Stimulated activated CD4-positive, alpha-beta T cell treated with anti-CD3 and anti-CD28 coated beads, Interleukin-4, amount 100 ng/mL, for 48 hours (primary cell): Measurements from ENCODE around the gene SCAF4.
"Not testable (repeated sequence)": the region's sequence is repeated elsewhere in the genome, so short reads cannot be mapped to it uniquely, and the experiment has no call there.

ENCODE experiments used
- DNase-seq, 2 donors: peaks; one replicate each; pipeline ENCODE4 v3.0.0-alpha.2; 2020; ENCODE audit warnings: low read depth in 2 of 2

The SCAF4 gene

DNA sequence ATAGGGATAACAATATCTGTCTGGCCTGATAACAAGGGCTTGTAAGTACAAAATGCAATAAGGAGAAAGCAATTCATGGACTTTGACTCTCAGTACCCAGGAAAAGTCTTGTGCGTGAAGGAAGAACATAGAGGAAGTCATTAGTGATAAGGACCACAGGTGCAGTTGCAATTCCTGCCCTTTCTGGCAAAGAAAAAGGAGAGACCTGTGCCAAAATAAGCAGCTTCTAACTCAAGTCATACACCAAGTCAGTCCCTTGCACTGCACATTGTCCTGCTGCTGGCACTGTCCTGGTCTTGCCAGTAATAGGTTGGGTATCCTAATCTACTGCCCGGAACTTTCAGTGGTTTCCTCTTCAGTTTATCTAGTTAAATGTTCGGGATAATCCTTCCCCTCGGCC, 87.3 kb downstream of the SCAF4 start:
- DNase-seq, result no peak

DNA sequence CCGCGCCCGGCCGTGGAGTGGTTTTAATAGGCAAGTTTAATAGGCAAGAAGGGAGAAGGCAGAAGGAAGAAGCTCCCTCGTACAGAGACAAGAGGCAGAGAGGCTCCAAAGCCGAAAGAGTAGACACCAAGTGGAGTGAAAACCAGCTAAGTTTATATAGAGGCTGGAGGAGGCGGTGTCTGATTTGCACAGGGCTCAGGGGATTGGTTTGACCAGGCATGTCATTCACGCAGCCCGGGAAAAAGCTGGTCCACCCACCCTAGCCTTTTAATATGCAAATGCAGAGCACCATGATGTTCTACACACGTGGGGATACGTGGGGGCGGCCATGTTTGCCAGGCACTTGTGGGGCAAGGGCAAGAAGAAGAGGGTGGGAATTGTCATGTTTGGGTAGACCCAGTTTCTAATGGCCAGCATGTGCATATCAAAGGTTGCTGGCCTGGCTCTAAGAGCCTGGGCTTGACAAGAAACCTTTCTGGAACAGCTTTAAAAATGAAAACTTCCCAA, 90.4 kb downstream of the SCAF4 start:
- DNase-seq, result no peak

DNA sequence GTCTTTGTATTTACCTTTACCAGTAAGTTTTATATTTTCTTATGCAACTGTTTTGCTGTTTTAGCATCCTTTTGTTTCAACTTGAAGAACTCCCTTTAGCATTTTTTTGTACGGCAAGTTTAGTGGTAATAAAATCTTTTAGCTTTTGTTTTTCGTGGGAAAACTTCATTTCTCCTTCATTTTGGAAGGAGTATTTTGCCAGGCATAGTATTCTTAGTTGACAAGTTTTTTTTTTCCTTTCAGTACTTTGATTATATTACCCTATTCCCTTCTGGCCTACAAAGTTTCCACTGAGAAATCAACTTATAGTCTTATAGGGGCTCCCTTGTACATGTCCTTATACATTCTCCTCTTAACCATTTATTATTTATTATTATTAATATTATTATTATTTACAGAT, 95.0 kb downstream of the SCAF4 start:
- DNase-seq, result no peak

DNA sequence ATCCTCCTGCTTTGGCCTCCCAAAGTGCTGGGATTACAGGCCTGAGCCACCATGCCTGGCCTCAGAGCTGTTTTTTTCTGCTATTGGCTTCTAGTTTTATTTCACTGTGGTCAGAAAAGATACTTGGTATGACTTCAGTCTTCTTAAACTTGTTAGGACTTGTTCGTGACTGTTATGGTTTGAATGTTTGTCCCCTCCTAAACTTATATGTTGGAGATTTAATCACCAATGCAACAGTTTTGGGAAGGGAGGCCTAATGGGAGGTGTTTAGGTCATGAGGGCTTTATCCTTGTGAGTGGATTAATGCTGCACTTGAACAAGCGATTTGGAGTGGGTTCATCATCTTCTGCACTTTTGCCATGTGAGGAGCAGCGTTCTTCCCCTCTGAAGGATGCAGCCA, 96.9 kb downstream of the SCAF4 start:
- no peak for DNase-seq

DNA sequence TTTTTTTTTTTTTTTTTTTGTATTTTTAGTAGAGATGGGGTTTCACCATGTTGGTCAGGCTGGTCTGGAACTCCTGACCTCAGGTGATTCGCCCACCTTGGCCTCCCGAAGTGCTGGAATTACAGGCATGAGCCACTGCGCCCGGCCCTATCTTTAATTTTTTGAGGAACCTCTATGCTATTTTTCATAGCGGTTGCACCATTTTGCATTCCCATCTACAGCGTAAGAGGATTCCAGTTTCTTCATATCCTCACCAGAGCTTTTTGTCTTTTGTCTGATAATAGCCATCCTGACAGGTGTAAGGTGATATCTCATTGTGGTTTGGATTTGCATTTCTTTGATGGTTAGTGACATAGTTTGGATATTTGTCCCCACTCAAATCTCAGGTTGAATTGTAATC, 100.0 kb downstream of the SCAF4 start:
- DNase-seq, result not testable (repeated sequence)

DNA sequence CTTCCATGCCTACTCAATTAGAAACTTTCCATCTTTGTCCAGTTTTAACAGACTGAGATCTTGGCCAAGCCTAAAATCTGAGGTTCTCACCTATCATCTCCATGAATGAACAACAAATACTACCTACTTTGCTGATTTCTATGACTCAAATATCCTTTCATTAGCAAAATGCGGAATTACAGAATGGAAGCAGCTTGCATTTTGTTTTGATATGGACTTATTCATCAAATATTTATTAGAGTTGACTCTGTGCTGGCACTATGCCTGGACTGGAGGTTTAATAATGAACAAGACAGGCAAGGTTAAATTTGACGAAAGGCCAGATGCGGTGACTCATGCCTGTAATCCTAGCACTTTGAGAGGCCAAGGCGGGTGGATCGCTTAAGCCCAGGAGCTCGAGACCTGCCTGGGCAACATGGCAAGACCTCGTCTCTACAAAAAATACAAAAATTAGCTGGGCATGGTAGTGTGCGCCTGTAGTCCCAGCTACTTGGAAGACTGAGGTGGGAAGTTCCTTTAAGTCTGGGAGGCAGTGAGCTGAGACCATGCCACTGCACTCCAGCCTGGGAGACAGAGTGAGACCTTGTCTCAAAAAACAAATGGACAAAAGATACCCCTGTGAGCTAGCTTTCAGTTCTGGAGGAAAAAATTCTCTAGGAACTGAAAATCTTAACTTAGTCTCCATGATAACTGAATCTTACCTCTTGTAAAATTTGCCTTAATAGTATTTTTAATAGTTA, 101.8 kb downstream of the SCAF4 start:
- no peak for DNase-seq

DNA sequence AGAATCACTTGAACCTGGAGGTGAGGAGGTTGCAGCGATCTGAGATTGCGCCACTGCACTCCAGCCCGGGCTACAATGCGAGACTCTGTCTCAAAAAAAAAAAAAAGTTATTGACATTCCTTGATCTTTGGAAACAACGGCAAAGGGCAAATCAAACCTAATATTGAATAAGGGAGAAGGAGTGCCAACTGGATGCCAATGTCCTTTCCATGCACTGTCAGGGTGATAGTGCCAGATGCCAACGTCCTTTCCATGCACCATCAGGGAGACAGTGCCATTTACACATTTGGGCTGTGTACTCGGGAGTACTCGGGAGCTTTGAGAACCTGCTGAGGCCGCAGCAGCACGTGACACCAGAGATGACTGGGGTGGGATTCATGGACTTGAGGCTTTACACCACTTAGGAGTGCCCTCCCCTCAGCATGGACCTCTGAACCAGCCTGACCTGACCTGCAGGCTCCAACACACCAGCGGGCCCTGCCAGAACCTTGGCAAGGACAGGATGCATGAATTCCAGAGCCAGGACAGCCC, 106.9 kb downstream of the SCAF4 start:
- no peak for DNase-seq

DNA sequence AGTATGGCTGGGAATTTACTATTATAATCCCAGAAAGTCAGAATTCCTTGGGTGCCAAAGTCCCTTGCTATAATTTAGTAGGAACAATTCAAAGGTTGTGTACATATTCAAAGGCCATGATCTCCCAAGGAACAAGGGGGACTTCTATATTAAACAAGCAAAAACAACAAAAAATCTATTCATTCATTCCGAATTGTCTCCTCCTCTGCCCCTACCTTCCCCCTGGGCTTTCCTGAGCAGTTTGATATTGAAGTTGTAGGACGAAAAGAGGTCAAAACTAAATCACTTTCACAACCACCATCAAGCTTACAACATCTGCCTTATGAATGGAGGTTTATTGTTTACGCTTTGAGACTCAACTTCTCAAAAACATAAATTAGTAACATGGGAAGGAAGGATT, 107.7 kb downstream of the SCAF4 start:
- no peak for DNase-seq

DNA sequence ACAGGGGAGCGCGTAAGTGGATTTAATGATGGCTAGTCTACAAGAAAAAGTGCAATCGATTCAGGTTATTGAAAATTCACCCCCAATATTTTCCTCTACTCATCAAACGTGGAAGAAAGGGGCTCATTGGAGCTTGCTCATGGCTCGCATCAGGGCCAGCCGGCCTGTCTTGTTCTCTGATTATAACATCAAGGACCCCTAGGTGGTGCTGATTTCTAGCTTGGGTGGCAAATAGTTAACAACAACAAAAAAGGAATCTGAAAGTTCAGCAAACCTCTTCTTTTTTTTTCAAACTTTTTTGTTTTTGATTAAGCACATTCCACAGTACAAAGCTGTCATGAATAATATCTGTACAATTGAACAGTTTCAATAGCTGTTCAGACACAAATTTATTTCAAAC, 108.3 kb downstream of the SCAF4 start:
- DNase-seq, result no peak

DNA sequence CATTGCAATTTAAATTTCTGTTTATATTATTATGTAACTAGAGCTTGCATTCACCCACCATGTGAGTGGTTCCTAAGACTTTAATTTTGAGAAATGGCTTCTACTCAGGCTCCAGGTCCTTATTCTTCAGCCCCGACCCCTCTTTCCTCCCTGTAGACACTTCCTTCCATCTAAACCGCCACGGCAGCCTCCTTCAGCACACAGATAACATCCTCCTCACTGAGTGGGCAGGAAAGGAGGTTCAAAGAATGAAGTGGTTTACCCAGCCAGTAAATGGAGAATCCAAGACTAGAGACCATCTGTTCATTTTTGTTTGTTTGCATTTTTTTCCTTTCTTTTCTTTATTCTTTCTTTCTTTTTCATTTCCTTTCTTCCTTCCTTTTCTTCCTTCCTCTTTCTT, 109.5 kb downstream of the SCAF4 start:
- no peak for DNase-seq
